ENCODE data around the gene DPP6.

GRCh38 chr7:154886591-154886990 is 834.4 kb downstream of the DPP6 start:
- TF ChIP-seq CTCF (IDR thresholded peaks at IDR 0.05) (no peak), EP300 (IDR thresholded peaks at IDR 0.05) (no peak)

Measured in tibial nerve (tissue), 4 donors.